Right hindlimb (tissue), 1 donor: ENCODE results near the gene MRPL52.

Experiments used
- DNase-seq: peaks from one replicate; pipeline ENCODE4 v3.0.0-alpha.2; 2018

The MRPL52 gene

DNA sequence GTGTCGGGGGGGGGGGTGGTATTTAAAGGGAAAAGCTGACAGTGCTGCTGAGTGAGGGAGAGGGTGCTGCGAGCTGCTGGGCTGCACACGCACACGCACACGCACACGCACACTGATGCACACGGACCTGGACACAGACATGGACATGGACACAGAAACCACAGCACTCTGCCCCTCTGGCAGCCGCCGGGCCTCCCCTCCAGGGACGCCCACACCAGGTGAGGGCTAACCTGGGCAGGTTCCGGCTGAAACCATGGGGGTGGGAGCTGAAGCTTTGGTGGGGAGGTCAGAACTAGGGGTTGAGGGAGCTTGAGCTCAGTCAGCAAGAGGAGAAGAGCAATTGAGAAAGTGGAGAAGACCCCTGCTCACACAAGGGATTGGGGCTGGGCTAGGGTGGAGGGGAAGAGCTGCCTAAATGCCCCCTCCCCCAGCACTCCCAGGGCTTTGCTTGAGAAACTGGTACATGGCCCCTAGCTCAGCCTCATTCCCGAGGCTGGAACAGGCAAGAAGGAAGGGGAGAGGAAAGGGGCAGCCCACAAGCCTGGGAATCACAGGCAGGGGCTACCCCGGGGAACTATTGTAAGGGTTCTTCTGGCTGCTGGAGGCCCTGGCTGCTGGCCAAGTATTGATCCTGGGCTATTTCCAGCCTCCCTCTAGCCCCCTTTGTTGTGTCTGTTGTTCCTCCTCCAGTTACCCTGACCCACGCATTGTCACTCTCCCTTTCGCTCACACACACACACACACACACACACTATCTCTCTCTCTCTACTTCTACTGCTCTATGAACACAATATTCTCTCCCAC is 53.7 kb downstream of the MRPL52 start, which contains the start of gene REM2:
Gene REM2, plus strand, starts transcription at position 50 of the 804 bp plus-strand sequence. Its CDS starts 66 bp downstream, at position 116.
- DNase-seq, result no peak

DNA sequence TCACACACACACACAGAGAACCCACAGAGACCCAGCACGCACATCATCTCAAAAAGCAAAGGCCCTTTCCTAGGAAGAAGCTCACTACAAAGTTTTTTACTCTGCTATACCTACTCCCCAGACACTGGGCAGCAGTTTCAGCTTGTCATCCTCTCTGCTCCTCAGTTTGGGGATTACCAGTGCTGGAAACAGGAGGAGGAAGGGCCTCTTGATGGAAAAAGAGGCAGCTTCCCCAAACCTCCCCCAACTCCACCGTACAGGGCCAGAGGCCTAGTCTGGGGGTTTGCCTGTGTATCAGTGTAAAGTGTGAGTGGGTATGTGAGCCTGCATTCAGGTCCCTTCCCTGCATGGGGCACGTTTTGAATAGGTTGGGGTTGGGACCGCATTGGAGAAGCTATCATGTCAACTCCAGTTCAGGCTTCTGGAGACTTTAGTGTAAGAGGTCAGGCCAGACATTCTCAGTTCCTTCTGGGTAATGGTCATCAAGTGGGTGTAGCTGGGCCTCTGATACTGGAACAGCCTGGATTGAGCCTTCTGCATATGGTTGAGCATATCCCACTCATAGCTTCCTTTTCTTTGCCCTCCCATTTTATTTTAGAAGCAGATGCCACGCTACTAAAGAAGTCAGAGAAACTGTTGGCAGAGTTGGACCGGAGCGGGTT is 54.5 kb downstream of the MRPL52 start:
- no peak for DNase-seq
